GM18520 (cell line): ENCODE measurements around the gene BTG2.
"Not testable (repeated sequence)": the region's sequence is repeated elsewhere in the genome, so short reads cannot be mapped to it uniquely, and the experiment has no call there.

Source experiments
- ATAC-seq: cut with Tn5 transposase; IDR thresholded peaks from one replicate; pipeline ENCODE4 v1.9.1; 2021; ENCODE audit not compliant: unreplicated experiment

Gene BTG2

DNA sequence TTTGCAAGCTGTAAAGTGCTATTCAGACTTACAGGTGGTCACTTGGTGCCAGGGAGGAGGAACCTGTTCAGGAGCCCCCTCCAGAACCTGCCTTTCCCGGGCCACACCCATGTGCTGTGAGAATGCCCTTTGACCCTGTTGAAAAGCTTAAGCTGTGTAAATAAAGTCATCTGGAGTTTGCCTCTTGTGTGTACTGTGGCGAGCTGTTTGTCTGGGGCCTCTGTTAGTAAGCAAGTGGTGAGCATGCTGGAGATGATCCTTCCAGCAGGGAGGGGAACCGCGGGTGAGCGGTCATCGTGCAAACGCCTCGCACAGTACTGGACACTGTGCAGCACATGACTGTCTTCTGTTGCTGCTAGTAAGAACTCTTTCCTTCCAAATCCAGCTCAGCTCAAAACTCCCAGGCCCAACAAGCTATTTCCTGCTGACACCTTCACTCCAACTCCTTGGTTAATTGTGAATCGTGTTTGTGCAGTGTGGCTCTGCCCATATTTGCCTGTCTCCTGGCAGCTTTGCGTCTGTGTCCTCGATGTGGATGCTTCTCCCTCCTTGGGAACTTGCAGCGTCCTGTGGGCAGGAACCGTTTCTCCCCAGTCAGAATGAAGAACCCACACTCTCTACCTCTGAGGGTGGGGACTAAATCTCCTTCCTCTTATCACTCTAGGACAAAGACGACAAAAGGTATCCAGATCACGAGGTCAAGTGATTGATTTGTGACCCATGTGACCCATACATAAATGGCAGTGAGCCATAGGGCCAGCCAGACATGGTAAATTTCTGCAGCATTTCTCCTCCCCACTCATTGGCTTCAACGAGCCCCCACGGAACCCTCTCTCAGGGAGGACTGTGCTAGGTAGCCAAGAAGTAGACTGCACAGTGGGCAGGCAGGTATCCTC lies 13.9 kb upstream of the BTG2 start:
- no peak for ATAC-seq

- ATAC-seq = no peak
Measured at GRCh38 chr1:203295796-203296195, 9.5 kb upstream of the BTG2 start.

GRCh38 chr1:203296460-203297073 lies 8.8 kb upstream of the BTG2 start:
- ATAC-seq = no peak

DNA sequence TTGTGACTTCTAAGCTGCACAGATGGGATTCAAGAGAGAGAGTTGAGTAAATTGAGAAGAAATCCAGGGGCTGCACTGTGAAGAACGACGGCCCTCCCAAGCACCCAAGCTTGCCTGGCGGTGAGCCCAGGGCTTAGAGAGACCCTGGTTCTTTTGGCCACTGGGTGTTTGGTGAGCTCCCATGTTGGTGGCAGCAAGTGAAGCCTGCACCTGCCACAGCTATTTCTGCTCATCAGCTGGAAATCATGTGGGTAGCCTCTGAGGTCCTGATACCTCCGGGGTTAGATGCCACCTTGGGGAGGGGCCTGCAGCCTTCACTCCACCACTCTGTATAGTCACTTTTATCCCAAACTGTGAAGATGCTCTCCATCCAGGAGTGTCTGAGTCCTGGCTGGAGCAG lies 6.2 kb upstream of the BTG2 start:
- no peak for ATAC-seq

GRCh38 chr1:203299719-203300429 lies 5.4 kb upstream of the BTG2 start:
- ATAC-seq = not testable (repeated sequence)

GRCh38 chr1:203300441-203301330 lies 4.6 kb upstream of the BTG2 start:
- ATAC-seq = no peak

DNA sequence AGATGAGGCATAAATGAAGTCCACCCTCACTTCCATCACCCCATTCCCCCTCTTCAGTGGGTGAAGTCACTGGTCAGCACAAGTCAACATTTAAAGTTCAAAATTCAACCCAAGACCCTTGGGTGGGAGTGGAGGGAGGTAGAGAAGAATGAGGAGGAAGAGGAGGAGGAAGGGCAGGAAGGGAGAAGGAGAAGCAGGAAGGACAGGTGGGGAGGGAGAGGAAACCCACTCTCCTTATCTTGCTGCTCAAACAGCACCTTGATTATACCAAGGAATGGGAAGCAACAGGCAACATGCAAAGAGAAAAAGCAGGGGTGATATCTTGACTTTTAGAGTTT lies 4.0 kb upstream of the BTG2 start:
- ATAC-seq = no peak

- no peak for ATAC-seq
Measured at GRCh38 chr1:203302456-203302855, 2.9 kb upstream of the BTG2 start.

DNA sequence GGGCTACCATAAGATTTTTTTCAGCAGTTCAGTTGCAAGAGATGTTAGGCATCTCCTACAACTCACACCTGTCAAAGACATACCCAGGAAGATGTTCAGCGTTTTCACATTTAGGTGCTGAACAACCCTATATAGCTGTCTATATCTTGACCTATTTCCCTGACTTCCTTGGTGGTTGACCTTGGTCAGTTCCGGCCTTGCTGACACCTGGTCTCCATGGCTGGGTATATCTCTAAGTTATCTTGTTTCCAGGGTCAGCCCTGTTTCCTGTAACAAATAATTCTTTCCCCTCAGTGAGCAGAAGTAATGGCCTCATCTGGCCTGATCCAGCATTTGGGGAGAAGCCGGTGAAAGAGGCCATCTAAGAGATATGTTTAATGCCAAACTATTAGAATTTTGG lies 2.4 kb upstream of the BTG2 start:
- no peak for ATAC-seq

- no peak for ATAC-seq
Measured at GRCh38 chr1:203304391-203304918, 864 bp upstream of the BTG2 start.

- ATAC-seq = peak; percentile 4
Measured at GRCh38 chr1:203305809-203306088, 430 bp downstream of the BTG2 start.

DNA sequence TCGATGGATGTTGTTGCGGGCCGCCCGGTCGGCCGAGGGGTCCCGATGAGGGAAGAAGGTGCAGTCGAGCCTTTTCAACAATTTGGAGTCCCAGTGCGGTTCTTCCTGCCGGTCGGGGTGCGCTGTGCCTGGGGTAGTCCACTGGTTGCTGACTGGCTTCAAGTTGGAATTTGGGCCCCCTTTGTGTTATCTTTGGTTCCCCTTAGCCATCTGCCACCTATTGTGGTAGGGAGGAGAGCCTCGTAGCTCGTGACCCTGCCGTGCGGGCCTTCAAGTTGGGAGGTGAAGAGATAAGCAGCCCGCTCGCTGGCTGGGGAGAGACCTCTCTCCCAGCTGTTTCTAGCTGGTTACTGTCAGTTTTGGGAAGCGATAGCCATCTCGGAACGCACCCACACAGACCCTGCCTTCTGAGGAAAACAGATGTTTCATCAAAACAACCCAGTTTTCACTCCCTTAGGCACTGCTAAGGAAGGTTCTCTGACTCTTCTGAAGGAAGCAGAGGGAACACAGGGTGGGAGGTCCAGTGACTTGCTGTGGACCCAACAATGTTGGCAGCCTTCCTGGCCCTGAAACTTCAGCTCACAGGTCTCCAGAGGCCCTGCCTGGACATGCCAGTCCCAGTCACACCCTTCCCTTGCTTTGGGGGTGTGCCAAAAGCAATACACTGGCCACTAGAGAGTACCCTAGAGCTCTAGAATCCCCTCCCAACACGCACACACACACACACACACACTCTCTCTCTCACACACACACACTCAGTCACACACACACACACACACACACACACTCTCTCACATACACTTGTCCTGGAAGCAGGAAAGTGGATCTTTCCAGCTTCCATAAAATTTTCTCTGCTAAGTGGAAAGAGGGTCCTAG lies 1.0 kb downstream of the BTG2 start:
- ATAC-seq = no peak

GRCh38 chr1:203306965-203307541 lies 1.7 kb downstream of the BTG2 start:
- no peak for ATAC-seq

DNA sequence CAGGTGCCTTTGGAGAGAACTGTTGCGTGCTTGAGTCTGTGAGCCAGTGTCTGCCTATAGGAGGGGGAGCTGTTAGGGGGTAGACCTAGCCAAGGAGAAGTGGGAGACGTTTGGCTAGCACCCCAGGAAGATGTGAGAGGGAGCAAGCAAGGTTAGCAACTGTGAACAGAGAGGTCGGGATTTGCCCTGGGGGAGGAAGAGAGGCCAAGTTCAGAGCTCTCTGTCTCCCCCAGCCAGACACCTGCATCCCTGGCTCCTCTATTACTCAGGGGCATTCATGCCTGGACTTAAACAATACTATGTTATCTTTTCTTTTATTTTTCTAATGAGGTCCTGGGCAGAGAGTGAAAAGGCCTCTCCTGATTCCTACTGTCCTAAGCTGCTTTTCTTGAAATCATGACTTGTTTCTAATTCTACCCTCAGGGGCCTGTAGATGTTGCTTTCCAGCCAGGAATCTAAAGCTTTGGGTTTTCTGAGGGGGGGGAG lies 2.4 kb downstream of the BTG2 start:
- no peak for ATAC-seq

- ATAC-seq = no peak
Measured at GRCh38 chr1:203308328-203308922, 3.1 kb downstream of the BTG2 start.

DNA sequence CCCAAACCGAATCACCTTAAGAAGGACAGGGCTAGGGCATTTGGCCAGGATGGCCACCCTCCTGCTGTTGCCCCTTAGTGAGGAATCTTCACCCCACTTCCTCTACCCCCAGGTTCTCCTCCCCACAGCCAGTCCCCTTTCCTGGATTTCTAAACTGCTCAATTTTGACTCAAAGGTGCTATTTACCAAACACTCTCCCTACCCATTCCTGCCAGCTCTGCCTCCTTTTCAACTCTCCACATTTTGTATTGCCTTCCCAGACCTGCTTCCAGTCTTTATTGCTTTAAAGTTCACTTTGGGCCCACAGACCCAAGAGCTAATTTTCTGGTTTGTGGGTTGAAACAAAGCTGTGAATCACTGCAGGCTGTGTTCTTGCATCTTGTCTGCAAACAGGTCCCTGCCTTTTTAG lies 3.6 kb downstream of the BTG2 start:
- no peak for ATAC-seq

DNA sequence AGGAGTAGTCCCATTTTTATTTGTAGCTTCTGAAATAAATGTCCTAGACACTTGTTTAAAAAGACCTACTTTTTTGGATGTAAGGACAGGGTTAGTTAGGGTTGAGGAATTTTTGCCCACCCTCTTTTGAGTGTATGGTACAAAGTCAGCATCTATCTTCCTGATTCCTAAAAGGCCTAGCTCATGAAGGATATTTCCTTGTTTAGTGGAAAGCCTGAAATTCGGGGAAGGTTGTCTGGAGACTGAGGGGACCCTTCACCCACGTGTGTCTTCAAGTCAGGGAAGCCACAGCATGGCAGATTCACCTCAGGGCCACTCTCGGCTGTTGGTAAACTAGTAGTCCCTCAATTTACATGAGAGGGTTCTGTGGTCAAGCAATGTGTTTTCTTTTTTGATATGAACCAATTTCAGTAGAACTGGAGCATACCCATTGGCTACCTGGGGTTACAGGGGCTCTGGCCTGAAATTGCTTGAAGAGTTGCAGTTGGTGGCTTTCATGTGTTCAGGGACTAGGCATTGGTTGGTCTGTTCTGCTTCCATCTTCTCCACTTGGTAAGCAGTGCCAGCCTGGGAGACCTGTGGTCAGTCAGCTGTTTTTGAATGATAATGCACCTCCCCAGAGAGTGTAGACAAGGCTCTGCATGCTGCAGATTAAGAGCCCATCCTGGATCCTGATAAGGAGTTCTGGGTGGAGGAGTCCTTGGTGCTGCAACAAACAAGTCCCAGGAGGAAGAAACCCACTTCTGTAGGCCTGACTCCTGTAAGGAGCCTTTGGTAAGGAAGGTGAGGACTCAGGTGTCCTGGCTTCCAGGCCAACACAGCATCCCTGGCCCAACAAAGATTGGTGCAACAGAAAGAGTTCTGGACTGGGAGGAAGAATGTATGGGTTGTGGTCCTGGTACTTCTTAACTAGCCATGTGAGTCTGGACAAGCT lies 6.3 kb downstream of the BTG2 start:
- ATAC-seq = no peak
